T47D (cell line): ENCODE measurements around the gene FSTL4.

Experiments used
- DNase-seq, 2 experiments: peaks; one replicate each; pipeline versions ENCODE4 v3.0.0 to v3.0.0-alpha.2; 2011 to 2012; ENCODE audit warnings: low read depth in 1 of 2, low spot score in 1 of 2
- JUND ChIP-seq: IDR thresholded peaks from 2 replicates; pipeline ENCODE4 v1.6.1; 2012; ENCODE audit warnings: low read depth
- in situ Hi-C: cut with HindIII; loops from 2 replicates; pipeline ENCODE4 v1.10.0; 2016; ENCODE audit warnings: low sequenced_read_pairs, low pct_unique_long_range_greater_than_20kb

FSTL4 gene

GRCh38 chr5:133304178-133304577 lies 308.2 kb downstream of the FSTL4 start:
- DNase-seq: no peak
- no peak for TF ChIP-seq JUND
- in situ Hi-C loops: no loop called here

GRCh38 chr5:133303298-133303697 lies 309.0 kb downstream of the FSTL4 start:
- DNase-seq: no peak
- no peak for TF ChIP-seq JUND
- in situ Hi-C loops: no loop called here

- in situ Hi-C loops: no loop called here
- no peak for DNase-seq
Observed at GRCh38 chr5:133299728-133300127, 312.6 kb downstream of the FSTL4 start.

GRCh38 chr5:133299021-133299420 lies 313.3 kb downstream of the FSTL4 start:
- in situ Hi-C loops: no loop called here
- no peak for DNase-seq
- no peak for TF ChIP-seq JUND

More at GRCh38 chr5:133299728-133300127, 312.6 kb downstream of the FSTL4 start:
- TF ChIP-seq JUND: no peak

- no peak for TF ChIP-seq JUND
- DNase-seq: peak in 1 of 2 experiments; percentile 13
- in situ Hi-C loops: no loop called here
Observed at GRCh38 chr5:133298447-133298846, 313.9 kb downstream of the FSTL4 start.

- TF ChIP-seq JUND: no peak
- in situ Hi-C loops: no loop called here
- no peak for DNase-seq
Observed at GRCh38 chr5:133297293-133297692, 315.0 kb downstream of the FSTL4 start.

GRCh38 chr5:133296624-133297023 lies 315.7 kb downstream of the FSTL4 start:
- in situ Hi-C loops: no loop called here
- no peak for TF ChIP-seq JUND
- no peak for DNase-seq

- no peak for TF ChIP-seq JUND
- peak; percentile 30 to 36 for DNase-seq
- in situ Hi-C loops: no loop called here
Observed at GRCh38 chr5:133295520-133295919, 316.8 kb downstream of the FSTL4 start.

GRCh38 chr5:133294380-133294779 lies 318.0 kb downstream of the FSTL4 start:
- in situ Hi-C loops: no loop called here
- DNase-seq: no peak
- no peak for TF ChIP-seq JUND

- in situ Hi-C loops: no loop called here
- no peak for TF ChIP-seq JUND
- DNase-seq: no peak
Observed at GRCh38 chr5:133293960-133294359, 318.4 kb downstream of the FSTL4 start.

- TF ChIP-seq JUND: no peak
- in situ Hi-C loops: no loop called here
Observed at GRCh38 chr5:133292300-133292699, 320.0 kb downstream of the FSTL4 start.

GRCh38 chr5:133291524-133291923 lies 320.8 kb downstream of the FSTL4 start:
- TF ChIP-seq JUND: no peak
- in situ Hi-C loops: no loop called here
- DNase-seq: no peak

More at GRCh38 chr5:133292300-133292699, 320.0 kb downstream of the FSTL4 start:
- no peak for DNase-seq

- DNase-seq: no peak
- no peak for TF ChIP-seq JUND
- in situ Hi-C loops: no loop called here
Observed at GRCh38 chr5:133290669-133291240, 321.6 kb downstream of the FSTL4 start.
